Activated CD4-positive, alpha-beta T cell treated with anti-CD3 and anti-CD28 coated beads, Interleukin-2, amount 50 U/mL, for 48 hours (primary cell): ENCODE data around the gene UNC80.
"Not testable (repeated sequence)": the region's sequence is repeated elsewhere in the genome, so short reads cannot be mapped to it uniquely, and the experiment has no call there.

ENCODE experiments used
- DNase-seq, 2 experiments: peaks; one replicate each; pipeline ENCODE4 v3.0.0-alpha.2; 2020

UNC80 gene, protein sequence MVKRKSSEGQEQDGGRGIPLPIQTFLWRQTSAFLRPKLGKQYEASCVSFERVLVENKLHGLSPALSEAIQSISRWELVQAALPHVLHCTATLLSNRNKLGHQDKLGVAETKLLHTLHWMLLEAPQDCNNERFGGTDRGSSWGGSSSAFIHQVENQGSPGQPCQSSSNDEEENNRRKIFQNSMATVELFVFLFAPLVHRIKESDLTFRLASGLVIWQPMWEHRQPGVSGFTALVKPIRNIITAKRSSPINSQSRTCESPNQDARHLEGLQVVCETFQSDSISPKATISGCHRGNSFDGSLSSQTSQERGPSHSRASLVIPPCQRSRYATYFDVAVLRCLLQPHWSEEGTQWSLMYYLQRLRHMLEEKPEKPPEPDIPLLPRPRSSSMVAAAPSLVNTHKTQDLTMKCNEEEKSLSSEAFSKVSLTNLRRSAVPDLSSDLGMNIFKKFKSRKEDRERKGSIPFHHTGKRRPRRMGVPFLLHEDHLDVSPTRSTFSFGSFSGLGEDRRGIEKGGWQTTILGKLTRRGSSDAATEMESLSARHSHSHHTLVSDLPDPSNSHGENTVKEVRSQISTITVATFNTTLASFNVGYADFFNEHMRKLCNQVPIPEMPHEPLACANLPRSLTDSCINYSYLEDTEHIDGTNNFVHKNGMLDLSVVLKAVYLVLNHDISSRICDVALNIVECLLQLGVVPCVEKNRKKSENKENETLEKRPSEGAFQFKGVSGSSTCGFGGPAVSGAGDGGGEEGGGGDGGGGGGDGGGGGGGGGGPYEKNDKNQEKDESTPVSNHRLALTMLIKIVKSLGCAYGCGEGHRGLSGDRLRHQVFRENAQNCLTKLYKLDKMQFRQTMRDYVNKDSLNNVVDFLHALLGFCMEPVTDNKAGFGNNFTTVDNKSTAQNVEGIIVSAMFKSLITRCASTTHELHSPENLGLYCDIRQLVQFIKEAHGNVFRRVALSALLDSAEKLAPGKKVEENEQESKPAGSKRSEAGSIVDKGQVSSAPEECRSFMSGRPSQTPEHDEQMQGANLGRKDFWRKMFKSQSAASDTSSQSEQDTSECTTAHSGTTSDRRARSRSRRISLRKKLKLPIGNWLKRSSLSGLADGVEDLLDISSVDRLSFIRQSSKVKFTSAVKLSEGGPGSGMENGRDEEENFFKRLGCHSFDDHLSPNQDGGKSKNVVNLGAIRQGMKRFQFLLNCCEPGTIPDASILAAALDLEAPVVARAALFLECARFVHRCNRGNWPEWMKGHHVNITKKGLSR (N-terminal part only)

DNA sequence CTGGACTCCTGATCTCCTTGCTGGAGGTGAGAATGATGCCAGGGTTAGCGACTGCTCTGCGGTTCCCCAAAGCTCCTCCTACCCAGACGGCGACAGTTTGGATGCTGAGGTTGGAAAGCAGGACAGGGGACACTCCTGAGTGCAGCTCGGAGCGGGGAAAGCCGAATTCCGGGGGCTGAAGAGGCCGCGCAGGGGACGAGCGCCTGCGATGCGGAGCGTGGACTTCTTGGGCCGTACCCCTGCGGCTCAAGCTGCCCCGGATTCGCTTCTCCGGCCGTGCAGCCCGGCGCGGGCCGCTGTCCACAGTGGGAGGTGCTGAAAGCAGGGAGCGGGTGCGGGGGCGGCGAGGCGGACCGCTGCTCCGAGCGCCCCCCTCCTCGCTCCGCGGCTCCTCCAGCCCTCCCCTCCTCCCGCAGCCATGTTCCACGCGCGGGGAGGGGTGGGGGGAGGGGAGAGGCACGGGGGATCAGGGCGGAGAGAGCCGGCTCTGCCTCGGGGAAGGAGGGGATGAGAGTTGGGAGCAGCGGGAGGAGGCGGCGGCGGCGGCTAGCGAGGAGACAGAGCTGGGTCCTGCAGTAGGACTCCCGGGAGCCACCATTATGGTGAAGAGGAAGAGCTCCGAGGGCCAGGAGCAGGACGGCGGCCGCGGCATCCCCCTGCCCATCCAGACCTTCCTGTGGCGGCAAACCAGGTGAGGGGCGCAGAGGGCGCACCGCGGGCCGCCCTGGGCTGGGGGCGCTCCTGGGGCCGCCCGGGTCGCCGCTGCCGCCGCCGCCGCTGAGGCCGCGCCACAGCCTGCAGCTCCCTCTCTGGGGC, at the start of gene UNC80:
Gene UNC80 (plus strand): TSS at position 359 of the 816 bp plus-strand sequence. CDS start 241 bp downstream, at position 600.
- peak; percentile 8 to 29 for DNase-seq

DNA sequence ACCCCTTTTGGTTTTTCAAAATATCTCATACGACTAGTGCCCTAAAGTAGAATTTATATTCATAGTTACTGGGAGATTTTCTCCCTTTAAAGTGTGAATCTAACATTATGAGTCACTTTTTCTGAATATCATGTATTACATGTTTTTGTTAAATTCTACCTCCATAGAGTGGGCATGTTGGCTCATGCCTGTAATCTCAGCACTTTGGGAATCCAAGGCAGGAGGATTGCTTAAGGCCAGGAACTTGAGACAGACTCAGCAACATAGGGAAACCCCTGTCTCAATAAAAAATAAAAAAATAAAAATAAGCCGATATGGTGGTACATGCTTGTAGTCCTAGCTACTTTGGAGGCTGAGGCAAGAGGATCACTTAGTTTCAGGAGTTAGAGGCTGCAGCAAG, 45.3 kb upstream of the UNC80 start:
- DNase-seq = no peak

DNA sequence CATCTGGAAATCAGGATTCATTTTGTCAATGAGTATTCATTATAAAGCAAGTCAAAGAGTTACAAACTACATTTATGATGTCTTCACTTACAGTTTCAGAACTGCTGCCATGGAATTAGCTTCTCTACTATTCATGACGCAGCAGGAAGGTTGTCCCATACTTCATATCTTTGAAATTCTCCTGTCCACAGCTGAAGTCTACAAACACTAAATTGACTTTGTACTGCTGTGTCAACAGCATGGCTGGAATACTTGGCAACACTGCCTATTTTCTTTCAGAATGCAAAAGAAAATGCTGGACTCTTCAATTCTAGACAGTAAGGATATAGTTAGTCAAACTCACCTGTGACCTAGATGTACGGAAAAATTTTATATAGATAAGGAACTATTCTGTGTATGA, 44.6 kb upstream of the UNC80 start:
- DNase-seq = no peak

DNA sequence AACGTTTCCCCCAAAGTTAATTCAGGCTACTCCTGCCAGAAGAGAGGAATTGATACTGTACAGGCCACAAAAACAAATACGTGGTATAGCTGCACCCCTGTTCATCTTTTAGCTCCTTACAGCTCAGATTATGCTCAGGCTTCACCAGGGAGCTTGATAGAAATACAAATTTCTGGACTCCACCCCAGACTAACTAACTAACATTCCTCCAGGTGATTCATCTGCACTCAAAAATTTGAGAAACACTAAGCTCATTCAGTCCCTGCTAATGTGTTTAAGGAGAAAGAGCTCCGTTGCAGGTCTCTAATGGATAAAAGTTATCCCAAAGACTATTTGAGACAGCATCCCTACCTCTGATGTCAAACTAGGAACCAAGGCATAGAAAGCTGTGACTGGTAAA, 36.8 kb upstream of the UNC80 start:
- DNase-seq = no peak

DNA sequence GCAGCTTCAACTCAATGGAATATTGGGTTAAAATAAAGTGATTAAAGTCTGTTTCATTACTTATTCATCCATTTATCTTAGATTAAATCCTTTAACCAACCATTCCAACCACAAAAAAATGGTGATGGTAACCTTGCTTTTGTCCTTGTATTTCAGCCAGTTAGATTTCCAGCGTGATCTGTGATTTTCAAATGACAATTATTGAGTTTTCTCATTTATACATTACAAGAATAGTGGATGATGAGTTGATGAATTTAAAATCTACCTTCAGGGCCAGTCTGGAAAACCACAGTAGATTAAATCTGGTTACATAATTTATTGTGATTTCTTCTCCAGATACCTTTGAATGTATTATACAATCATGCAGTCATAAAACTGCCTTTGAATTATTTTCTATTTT, 29.7 kb upstream of the UNC80 start:
- no peak for DNase-seq

DNA sequence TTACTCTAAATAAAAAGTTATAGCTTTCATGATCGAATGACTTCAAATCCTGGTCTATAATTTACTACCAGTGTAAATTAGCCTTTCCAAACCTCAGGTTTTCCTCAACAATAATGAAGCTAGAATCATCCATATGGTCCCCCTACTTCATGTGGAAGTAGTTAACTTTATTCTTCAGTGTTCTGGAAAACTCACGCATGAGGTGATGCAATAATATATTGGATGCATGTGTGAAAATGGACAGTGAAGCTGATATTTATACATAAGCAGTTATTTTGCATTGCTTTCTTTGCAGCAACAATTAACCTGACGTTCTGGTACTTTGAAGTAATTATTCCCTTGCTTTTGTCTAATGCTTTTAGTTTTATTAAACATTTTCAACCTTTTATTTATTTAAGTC, 18.6 kb upstream of the UNC80 start:
- no peak for DNase-seq

DNA sequence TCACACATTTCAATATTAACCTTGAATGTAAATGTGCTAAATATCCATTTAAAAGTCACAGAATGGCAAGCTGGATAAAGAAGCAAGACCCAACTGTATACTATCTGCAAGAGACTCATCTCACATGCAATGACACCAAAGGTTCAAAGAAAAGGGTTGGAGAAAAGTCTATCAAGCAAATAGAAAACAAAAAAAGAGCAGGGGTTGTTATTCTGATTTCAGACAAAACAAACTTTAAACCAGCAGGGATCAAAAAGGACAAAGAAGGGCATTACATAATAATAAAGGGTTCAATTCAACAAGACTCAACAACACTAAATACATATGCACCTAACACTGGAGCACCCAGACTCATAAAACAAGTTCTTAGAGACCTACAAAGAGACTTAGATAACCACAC, 14.5 kb upstream of the UNC80 start:
- DNase-seq = no peak

DNA sequence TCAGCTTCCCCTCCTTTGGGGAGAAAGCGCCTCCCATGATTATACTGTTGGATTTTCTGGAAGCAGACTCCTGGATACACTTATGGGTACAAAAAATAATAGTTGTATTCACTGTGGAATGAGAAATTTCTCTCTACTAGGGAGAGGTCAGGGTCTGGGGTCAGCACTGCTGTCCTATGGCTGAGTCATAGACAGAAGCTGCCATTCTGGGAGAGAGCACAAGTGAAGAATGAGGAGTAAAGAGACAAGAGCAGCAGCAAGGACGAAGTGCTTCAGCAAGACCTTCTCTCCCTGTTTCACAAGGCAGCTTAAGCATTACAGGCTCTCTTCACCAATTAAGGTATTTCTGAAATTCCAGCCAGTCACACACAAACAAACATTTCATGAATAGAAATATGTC, 10.1 kb upstream of the UNC80 start:
- DNase-seq = no peak

DNA sequence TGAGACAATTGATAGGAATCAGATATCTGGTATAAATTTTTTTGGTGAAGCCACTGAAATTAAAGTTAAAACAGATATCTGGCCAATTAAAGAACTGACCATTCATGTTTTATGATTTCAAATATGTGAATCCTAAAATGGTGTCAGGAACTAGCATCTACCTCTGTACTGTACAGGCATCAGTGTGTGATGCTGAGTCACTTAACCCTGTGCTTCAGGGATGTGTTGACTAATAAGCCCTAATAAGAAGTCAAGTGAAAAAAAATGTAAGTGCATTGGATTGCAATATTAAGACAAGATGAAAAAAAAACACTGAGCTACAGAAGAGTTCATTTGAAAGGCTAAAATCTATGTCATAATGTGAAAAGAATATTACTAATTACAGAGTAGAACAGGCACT, 9.1 kb upstream of the UNC80 start:
- no peak for DNase-seq

DNA sequence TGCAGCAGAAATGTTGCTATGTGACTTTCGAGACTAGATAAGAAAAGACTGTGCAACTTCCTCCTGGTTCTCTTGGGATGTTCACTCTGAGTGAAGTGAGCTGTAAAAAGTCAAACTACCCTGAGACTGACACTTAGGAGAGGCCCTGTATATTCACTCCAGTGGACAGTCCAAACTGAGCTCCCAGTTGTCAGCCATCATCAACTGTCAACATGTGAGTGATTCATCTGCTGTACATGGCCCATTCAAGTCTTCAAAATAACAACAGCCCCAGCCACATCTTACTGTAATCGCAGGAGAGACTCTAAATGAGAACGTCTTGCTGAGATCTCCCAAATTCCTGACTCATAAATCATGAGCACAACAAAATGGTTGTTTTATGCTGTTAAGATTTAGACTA, 8.5 kb upstream of the UNC80 start:
- no peak for DNase-seq

DNA sequence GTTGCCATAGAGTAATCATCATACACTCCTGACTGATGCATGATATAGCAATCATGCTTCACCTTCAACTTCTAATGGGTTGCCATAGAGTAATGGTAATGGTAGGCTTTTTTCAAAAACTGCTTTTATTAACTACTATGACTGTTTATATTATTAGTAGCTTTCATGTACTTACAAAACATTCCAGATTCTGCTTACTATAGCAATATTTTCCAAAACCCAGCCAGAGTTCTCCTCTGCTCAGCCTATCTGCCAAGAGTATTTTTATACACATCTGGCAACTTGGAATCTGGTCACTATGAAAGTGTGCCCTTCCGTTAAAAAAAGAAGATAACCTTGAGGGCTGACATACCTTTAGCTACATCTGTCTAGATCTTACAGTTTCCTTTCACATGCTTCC, 5.0 kb upstream of the UNC80 start:
- DNase-seq = no peak

DNA sequence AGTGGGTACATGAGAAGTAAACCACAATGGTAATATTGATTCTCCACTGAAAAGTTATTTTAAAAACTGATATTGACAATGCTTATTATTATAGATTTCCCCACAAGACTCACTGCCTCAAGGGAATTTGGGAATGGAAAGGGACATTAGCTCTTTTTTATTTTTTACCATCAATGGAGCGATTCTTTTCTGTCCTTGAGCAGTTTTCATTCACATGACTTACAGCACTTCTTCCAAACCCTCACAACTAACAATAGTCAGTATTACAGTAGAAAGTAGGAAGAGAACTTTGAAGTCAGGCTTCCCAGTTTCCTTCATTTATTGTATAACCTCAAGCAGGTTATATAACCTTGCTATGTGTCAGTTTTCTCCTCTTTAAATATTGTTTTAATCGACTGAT, 4.3 kb upstream of the UNC80 start:
- no peak for DNase-seq

DNA sequence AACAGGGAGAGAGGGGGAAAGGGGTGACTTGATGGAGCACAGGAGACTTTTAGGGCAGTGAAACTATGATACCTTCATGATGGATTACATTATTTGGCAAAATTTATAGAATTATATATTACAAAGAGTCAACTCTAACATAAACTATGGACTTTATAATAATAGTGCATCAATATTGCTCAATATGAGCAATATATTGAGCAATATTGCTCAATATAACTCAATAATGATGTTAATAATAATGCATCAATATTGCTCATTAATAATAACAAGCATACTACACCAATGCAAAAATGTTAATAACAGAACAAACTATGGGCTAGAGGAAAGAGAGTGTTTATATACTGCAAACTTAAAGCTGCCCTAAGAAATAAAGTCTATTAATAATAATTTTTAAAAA, 3.1 kb upstream of the UNC80 start:
- no peak for DNase-seq

DNA sequence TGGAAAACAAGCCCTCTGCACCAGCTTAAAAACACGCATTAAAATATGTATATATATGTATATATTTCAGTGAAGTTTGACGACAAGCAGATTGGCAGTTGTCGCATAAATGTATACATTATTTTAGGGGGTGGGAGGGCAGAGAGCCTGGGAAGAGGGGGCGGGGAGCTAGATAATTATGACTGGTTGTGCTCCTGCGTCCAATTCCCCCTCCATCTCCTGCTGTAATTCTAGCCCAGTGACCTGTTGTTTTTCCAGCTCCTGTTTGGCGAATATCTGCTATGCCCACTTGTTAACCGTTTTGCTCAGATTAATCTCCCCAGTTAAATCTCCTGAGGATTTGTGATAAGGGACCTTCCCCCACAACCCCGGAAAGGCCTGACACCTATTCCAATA, 656 bp downstream of the UNC80 start:
- no peak for DNase-seq

DNA sequence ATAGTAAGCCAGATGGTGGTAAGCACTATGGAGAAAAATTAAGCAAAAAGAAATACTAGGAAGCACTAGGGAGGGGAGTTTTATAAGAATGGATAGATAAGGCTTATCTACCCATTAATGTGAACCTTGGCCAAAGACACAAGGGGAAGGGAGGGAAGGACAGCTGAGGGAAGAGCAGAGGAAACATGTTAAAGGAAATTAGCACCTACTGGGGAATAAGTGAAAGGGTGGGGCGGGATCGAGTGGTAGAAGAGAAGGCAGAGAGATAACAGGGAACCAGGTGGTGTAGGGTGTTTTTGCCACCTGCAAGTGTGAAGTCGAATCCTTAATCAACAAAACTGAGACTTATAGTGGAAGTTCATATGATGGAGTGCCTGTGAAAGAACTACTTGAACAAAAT, 1.7 kb downstream of the UNC80 start:
- DNase-seq = no peak

DNA sequence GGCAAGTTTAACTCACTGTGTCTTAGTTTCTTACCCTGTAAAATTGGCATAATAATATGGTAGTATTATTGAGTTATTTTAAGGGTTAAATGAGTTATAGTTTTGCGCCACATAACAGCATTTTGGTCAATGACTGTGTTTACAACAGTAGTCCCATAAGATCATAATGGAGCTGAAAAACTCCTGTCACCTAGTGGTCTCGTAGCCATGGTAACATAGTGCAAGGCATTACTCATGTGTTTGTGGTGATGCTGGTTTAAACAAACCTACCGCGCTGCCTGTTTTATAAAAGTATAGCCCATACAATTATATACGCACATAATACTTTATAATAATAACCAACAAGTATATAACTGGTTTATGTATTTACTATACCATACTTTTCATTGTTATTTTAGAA, 15.8 kb downstream of the UNC80 start:
- no peak for DNase-seq

DNA sequence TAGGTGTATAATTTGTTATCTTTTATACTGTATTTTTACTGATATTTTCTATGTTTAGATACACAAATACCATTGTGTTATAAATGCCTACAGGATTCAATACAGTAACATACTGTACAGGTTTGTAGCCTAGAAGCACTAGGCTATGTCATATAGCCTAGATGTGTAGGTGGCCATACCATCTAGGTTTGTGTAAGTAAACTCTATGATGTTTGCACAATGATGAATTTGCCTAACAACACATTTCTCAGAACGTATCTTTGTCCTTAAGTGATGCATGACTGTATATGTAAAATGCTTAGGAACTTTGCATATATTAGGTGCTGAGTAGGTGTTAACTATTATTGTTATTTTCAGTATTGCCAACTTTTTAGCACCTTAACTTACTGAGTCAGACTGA, 17.3 kb downstream of the UNC80 start:
- no peak for DNase-seq

DNA sequence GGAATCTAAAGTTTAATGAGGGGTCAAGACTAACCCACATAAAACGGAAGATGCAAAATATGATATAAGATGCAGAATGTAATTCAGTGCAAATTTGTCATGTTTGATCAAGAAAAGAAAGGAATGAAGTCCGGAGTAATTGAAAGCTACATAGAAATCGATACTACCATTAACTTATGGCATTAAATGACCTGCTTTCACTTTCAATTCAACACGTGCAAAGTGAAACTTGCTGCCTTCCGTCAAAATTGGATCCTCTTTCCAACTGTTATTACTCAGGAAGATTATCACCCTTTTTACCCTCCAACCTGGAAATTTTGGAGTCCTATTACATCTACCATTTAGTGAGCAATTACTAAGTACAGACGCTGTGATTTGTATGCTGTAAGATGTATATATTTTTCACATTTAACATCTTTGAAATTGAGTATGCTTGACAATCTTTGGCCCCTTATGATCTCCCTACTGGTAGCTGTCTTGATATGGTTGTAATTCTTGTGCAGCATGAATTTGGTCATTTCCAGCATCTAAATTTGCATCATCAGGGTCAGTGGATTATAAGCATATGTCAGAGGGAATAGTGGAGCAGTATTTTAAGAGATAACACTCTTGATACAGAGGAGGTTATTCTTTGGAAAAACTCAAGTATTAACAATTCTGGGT, 18.6 kb downstream of the UNC80 start:
- DNase-seq = no peak

DNA sequence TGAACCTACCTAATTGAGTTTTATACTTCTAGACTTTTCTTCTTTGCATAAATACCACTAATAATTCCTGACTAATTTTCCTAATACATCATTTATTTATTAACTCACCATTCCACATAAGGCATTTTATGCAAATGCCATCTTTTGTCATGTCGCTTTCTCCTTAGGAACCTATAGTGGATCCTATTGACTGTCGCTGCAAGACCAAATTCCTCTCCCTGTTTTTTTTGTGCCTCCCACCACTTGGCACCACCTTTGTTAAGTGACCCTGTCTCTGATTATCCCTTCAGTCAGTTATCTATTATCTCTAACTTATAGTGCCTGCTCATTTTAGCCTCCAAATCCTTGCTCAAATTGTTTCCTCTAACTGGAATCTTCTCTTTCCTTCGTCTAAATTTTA, 19.5 kb downstream of the UNC80 start:
- DNase-seq = no peak

DNA sequence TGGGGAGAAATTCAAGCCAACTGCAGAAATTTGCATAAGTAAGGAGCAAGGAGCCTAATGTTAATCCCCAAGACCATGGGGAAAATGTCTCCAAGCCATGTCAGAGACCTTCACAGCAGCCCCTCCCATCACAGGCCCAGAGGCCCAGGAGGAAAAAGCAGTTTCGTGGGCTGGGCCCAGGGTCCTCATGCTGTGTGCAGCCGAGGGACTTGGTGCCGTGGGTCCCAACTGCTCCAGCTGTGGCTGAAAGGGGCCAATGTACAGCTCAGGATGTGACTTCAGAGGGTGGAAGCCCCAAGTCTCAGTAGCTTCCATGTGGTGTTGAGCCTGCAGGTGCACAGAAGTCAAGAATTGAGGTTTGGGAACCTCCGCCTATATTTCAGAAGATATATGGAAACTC, 23.8 kb downstream of the UNC80 start:
- DNase-seq = not testable (repeated sequence)

DNA sequence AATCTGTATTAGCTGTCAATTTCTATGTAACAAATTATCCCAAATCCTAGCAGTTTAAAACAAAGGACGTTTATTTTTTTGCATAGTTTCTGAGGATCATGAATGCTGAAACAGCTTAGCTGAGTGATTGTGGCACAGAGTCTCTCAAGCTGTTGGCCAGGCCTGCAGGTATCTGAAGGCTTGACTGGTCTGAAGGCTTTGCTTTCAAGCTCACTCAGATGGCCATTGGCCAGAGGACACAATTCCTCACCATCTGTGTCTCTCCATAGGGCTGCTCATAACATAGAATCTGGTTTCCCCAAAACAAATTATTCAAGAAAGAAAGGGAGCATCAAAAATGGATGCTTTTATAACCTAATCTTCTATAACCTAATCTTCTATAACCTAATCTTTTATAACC, 33.7 kb downstream of the UNC80 start:
- DNase-seq = no peak

DNA sequence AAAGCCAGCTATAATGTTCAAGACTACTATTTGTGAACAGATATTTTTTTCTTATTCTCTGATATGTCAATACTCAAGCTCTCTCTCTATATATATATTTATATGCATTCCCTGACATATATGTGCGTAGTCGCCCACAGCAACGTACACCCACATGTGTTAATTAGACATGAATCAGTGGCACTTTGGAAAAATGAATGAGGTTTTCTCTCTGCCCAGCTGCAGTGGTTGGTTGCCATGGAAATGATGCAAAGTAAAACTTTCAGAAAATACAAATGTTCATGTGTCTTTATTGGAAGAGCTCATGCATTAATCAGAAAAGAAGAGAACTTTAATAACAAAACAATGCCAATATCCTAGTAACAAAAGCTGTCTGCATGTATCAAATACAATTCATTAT, 34.7 kb downstream of the UNC80 start:
- DNase-seq = no peak
